Stimulated activated CD8-positive, alpha-beta memory T cell treated with anti-CD3 and anti-CD28 coated beads, Interleukin-7, amount 100 ng/mL, for 24 hours (primary cell): ENCODE results near the gene MYH3.
"Not testable (repeated sequence)": the region's sequence is repeated elsewhere in the genome, so short reads cannot be mapped to it uniquely, and the experiment has no call there.

Source experiments
- DNase-seq: peaks from one replicate; pipeline ENCODE4 v3.0.0-alpha.2; 2020; ENCODE audit warnings: low read depth

The MYH3 gene

DNA sequence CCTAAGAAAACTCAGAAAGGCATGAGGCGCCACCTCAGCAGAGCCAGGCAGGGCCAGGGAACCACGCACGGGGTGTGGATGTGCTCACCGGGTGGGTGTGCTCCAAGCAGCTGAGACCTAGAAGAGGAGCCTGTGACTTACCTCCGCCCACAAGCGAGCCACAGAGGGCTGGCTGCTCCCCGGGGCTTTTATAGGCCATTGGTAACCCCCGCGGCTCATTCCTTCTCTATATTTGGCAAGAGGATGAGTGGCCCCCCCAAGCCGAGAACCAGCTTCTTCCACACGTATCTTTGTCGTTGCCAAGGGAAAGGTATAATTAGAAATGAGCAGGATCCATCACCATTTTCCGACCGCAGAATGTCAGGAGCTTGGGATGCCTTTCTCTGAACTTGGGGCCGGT, at the start of gene MYH3:
Gene MYH3, minus strand, starts transcription at position 162 of the 400 bp plus-strand sequence. CDS start 2,245 bp downstream, outside the sequence.
- no peak for DNase-seq

GRCh38 chr17:10705727-10706126, 48.6 kb upstream of the MYH3 start:
- DNase-seq: no peak

DNA sequence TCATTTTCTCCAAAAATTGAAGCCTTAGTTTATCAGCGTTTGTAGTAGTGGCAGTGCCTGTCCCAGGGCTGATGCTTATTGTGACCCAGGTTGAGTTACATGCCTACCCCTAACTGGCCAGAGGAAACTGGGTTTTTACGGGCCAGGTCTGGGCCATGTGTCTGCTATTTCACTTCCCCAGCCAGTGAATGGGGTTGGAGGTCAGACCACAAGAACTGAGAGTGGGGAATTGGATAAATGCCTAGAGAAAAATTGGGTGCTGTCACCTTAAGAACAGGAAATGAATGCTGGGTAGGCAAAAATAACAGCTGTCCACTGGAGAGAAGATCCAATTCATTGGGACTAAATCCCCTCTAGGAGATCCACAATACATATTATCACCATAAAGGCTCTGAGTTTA, 45.5 kb upstream of the MYH3 start:
- DNase-seq: no peak

DNA sequence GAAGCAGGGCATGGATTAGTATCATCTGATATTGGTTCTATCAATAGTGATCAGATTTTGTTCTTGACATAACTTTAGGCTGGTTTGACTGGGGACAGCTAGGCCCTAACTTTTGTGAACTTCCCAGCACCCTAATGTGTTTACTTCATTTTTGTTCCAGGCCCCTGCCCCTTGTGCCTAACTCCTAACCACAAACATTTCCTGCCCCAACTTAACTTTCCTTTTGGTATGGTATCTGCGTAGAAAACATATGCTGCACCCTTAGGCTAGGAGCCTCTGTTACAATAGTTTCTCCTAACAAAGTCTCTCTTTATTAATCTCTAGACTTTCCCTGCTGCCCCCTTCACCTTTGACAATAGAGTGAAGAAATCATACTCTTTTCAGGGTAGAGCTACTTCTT, 42.7 kb upstream of the MYH3 start:
- DNase-seq: no peak

DNA sequence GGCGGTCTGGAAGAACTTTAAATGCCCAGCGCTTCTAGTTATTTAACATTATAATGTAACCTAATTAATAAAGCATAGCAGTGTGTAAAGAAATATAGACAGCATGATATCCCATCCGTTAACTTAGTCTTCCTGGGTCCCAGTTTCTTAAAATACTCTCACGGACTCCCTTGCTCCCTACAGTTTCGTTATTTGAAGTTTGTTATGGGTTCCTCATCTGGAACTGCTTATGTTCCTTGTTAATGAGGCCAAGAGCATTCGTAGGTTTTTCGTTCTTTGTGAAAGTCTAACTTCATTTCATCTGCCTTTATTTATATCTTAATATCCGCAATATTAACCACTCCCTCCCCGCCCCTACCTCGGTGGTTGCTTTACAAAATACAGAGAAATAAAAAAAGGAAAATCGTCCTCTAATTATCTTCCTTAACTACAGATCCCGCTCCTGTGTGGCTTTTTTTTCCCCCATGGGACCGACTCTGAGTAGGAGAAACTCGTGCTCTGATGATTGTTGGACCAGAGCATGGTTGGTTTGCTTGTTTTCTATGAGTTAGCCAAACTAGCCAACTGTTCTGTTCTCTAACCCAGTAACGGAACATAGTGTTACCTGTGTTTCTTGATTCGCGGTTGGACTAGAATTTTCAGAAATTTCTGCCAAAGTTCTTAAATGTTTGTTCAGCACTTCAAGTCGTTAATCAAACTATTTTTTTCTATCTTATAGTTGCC, 41.1 kb upstream of the MYH3 start:
- no peak for DNase-seq

GRCh38 chr17:10697092-10698081, 40.3 kb upstream of the MYH3 start, which contains the start of the genes ADPRM and SCO1:
ADPRM (plus strand) TSS chr17:10697594; CDS start chr17:10704927, 7,333 bp downstream.
SCO1 (minus strand) TSS chr17:10697533; CDS start chr17:10697507, 26 bp downstream.
- peak; percentile 81 for DNase-seq

DNA sequence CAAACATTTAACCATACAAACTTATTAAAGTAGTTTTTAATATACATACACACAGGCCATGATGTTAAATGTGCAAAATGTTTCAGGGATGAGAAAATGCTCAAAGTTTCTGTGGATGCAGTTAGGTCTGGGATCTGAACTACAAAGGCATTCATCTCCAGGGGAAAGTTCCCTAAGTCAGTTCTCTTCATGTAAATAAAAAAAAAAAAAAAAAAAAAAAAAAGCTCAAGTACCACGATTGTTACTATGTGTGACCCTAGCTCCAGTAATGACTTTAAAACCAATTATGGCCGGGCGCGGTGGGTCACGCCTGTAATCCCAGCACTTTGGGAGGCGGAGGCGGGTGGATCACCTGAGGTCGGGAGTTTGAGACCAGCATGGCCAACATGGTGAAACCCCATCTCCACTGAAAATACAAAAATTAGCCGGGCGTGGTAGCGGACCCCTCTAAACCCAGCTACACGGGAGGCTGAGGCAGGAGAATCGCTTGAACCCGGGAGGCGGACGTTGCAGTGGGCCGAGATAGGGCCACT, 38.8 kb upstream of the MYH3 start:
- not testable (repeated sequence) for DNase-seq

DNA sequence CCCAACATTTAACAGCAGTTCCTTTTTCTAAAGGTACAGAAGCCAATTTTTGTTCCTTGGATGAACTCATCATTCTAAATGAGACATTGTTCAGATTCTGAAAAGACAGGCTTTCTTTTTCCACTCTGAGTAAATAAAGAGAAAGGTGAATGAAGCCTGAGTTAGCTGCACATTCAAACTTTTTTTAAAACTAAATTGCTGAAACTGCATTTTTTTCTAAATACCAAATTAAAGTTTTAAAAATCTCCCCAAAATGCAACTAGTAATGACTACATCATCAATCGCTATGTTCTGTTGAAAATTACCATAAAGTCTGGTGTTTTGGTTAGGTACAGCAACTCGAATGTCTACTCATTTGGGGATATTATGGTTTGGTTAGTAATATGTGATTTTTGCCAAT, 30.4 kb upstream of the MYH3 start:
- no peak for DNase-seq

- DNase-seq: no peak
Measured at GRCh38 chr17:10683853-10684252, 26.7 kb upstream of the MYH3 start.

DNA sequence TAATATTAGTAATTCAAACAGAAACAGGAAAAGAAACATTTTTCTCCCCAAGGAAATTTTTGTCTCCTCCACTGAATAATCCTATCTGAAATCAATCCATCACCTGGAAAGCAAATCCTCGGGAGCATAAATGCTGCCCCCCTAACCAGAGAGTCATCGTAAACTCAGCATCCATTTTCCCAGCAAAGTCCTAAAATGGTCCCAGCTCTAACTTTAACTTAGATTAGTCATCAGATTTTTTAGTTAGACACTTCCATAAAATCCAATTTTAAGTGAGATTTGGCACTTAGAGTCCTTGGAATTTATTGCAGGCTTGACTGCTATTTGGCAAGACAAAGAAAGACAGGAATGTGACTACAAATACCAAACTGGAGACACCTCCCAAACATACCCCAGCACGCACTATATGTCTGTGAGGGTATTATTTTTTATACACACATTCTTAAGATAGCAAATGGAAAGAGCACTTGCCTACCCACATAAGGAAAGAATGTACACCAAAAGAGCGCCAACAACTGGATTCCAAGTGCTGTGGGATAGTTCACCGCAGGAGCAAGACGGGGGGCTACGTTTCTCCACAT, 24.8 kb upstream of the MYH3 start:
- no peak for DNase-seq

- no peak for DNase-seq
Measured at GRCh38 chr17:10674704-10675103, 17.6 kb upstream of the MYH3 start.

DNA sequence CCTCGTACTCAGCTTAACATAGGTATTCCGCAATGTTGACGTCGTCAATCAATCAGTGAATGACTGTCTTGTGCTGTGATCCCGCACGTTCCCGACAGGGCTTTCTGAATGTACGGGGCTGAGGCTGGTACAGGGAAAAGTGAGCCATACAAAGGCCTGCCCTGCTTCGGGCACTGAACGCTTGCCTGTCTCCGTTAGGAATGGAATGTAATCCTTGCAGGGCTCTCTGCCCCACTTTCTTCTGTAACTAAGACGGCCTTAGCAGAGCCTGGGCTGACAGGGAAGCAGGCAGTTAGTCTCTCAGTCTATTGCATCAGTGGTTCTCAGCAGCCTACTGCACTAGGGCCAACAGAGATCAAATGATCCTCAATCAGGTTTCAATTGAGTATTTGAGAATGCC, 16.2 kb upstream of the MYH3 start:
- no peak for DNase-seq

DNA sequence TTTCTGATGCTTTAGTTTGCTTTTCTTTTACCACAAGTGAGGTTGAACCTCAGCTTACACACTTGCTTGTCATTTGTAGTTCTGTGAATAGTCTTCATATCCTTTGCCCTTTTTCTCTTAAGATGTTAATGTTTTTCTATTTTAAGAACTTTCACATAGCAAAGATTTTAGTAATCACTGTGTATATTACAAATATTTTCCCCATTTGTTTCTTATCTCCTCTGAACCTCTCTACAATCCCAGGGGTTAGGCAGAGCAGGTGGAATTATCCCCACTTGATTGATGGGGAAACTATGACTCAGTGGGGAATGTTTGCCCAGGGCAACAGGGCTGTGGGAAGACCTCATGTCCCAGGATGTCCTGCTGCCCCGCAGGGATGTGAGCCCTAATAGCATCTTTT, 11.7 kb upstream of the MYH3 start:
- DNase-seq: no peak

DNA sequence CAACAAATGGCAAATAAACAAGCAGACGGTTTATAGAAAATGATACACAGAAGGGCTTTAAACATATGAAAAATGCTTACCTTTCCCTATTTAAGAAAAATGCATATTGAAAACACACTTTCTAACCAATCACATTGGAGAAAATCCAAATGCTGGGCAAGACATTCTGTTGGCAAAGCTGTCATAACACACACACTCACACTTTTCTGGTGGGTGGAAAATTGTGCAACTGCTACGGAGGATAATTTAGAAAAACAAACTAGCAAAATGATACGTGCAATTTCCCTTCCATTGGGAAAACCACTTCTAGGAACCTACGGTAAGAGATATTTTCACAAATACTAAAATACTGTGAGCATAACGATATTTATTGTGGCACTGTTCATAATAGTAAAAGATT, 9.8 kb upstream of the MYH3 start:
- DNase-seq: no peak

DNA sequence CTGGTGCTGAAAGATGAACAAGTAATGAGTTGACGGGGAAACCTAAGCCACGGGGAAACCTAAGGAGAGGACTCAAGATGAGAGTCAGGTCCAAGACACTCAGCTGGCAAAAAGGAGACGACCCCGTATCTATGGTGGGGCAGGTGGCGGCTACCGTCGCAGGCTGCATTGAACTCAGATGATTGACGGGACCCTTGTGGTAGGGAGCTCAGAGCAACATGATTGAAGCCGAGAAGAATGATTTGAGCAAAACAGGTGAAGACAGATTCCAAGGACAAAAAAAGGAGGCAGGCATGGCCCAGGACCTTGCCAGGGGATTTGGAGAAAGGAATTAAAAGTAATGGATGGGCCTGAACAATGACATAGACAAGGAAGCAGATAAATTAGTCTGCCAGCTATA, 7.5 kb upstream of the MYH3 start:
- no peak for DNase-seq

DNA sequence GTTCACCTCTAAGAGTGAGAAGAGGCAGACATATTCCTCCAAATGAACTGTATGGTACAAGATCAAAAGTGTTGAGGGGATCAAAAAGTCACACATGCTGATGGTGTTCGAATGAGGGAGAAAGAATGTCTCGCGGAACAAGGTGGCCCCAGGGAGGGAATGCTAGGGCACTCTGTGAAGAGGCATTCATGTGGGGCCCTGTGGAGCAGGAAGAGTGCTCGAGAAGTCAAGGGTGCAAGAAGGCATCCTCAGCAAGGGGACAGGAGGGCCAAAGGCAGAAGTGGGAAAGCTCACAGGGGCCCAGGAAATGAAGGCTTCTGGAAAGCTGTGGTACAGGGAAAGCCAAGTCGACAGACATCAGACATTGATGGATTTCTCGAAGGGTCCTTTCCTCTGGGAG, 6.1 kb upstream of the MYH3 start:
- no peak for DNase-seq

DNA sequence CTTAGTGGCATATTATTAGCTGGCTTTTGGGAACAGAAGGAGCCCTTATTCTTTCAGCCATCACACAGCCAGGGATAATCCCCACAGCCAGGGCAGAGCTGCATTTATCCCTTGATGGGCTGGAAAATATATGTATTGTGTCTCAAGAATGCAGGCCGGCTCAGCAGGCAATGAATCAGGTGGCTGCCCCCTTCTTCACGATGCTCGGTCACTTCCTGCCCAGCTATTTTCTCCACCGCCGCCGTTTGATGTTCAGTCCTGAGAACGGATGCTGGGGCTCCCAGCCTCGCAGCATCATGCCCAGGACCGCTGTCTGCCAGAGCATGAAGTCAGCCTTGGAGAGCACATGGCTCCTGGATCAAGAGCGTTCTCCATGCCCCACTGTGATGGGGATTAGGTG, 4.3 kb upstream of the MYH3 start:
- no peak for DNase-seq

GRCh38 chr17:10657879-10658278, 770 bp upstream of the MYH3 start:
- no peak for DNase-seq

DNA sequence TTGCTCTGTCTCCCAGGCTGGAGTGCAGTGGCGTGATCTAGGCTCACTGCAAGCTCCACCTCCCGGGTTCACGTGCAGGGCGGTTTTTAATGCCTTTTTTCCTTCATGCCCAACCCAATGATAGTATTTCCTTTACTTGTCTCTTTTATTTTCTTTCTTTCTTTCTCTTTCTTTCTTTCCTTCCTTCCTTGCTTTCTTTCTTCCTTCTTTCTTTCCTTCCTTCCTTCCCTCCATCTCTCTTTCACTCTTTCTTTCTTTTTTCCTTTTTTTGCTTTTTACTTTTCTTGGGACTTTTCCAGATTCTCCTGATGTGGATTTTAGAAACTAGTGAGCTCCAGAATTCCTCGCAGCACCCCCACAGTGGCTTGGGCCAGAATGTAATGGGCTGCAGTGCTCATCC, 3.1 kb downstream of the MYH3 start:
- no peak for DNase-seq

DNA sequence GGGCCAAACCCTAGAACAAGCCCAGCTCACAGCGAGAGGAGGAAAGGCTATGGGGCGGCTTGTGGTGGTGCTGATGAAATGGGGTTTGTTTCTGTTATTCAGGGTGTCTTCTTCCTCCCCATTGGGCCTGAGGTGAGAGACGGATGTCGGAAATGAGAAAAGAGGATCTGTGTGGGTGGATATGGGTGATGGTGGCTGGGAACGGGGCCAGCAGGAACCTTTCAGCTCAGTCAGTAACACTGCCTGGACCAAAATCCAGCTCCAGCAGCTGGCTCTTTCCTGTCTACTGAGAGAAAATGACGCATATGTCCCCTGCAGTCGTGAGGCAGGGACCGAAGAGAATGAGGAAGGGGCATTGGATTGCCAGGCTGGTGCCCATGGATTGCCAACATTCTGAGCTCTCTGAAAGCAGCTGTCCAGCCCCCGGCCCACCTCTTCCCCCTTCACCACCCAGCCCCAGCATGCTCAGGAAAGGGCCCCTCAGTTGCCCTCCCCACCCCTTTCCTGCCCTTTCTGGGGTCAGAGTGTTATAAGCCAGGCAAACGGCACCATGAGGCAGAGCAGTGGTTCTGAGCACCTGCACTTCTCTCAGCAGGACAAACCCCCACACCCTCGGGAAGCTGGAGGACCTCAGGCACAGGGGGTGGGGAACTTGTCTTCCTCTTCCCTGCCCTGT, 4.0 kb downstream of the MYH3 start:
- no peak for DNase-seq

- no peak for DNase-seq
Measured at GRCh38 chr17:10651927-10652326, 5.2 kb downstream of the MYH3 start.

GRCh38 chr17:10649602-10650001, 7.5 kb downstream of the MYH3 start:
- no peak for DNase-seq
